ENCODE data around the gene TBCD.

TBCD gene

DNA sequence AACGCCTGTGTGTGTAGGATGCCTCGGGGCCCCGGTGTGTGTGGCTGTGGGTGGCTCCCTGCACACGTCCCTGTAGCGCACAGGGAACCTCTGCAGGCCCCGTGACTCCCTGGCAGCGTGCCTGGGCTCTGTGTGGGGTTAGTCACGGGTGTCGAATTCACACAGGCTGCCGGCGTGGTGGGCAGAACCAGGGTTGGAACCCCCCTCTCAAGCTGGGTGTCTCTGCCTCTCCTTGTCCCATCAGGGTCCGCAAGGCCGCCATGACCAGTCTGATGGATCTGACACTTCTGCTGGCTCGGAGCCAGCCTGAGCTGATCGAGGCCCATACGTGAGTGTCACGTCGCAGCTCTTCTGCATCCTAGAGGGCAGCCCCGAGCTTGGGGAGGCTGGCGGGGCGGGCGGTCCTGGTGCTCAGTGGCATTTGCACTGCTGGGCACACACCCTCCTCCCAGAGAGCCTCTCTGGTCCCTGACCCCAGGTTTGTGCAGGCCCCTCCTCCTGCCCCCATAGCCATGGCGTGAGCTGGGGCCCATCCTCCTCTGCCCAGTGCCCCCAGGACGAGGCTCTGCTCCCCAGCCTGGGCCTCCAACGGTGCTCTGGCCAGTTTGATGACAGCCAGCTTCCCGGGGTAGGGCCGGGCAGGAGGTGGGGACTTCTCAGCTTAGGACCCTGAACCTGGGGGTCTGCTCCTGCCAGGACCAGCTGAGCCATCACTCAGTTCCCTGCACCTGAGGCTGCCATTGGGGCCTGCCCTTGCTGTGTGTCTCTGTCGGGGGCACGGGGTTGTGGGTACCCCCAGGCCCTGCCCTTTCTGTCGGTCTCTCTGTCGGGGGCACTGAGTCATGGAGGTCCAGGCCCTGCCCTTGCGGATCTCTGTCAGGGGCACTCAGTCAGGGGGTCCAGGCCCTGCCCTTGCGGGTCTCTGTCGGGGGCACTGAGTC, 176.1 kb downstream of the TBCD start:
- DNase-seq = no peak

GRCh38 chr17:82929011-82929622, 177.3 kb downstream of the TBCD start:
- DNase-seq = no peak

- DNase-seq = no peak
These were observed 177.8 kb downstream of the TBCD start for GRCh38 chr17:82929676-82930042.

DNA sequence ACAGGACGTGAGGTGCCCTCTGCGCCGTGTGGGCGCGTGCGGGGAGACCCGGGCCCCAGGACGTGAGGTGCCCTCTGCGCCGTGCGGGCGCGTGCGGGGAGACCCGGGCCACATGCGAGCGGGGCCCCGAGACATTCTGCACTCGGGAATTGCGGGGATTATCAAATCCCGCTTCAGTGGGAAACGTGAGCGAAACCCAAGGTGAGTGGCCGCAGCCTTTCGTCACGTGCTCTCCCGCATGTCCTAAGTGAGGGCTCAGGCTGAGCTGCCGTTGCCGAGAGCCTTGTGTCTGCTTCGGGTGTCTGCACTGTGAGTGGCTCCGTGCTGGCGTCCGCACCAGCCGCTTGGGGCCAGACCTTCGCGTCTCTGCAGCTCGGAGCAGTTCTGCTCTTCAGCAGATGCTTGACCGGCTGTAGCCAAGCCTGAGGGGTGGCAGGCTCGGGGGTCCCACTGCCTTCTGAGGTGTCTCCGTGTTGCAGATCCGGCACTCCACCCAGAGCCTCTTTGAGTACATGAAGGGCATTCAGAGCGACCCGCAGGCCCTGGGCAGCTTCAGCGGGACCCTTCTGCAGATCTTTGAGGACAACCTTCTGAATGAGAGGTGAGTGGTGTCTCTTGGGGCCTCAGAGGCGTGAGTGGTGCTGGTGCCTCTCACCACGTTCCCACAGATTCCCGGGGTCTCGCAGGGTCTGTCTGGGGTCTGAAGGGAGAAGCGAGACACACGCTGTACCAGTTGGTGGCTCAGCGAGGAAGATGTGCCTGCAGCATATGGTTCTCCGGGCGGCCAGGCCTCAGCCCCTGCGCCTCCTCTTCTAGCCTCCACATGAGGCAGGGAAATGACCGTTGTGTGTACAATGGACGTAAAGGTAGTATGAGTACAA, 178.4 kb downstream of the TBCD start:
- DNase-seq = no peak

GRCh38 chr17:82930924-82931698, 179.2 kb downstream of the TBCD start:
- no peak for DNase-seq

DNA sequence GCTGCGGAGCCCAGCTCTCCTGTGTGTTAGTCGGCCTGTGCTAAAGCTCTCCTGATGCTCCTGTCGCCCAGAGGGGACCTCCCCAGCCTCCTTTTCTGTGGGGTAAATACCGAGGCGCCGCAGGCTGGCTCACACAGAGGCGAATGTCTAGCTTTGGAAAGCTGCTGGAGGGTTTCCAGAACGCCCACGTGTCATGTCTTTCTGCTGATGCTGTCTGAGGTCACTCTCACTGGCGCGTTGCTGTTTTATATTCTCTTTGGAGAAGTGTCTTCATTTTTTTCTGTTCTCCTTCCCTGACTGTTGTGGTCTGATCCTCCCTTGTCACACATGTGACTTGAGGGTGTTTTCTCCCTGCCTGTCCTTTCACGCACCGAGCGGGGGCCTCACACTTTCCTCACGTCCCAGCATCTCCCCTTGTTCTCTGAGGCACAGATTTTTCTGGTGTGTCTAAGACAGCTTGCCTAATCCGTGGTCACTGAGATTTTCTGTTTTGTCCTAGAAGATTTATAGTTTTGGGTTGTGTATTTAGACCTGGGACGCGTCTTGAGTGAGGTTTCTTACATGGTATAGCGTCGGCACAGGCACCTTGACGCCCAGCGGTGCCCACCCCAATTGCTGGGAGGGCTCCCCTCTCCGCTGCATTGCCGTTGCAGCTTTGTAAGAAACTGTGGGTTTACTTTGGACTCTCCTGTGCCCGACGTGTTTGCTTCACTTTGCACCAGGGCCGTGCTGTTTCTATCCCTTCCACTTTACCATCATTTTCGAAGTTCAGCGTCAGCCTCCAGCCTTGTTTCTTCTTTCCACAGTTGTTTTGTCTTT, 180.0 kb downstream of the TBCD start:
- no peak for DNase-seq

GRCh38 chr17:82932518-82933310, 180.8 kb downstream of the TBCD start:
- no peak for DNase-seq

DNA sequence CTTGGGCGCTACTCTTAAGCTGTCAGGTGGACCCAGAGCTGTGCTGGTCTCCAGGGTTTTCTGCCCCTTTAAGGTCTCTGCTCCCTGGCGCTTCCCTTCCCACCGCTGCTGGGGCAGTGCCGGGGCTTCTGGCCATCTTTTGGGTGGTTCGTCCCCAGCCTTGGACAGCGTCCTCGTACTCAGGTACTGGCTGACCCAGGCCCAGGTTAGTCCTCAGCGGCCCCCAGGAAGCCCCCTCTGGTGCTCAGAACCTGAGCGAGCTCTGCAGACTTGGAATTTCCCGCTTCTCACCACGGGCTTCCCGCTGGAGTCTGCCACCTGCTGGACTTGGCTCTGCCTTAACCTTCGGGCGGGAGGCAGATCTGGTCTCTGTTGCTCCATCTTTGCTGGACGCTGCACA, 182.0 kb downstream of the TBCD start:
- DNase-seq = no peak

DNA sequence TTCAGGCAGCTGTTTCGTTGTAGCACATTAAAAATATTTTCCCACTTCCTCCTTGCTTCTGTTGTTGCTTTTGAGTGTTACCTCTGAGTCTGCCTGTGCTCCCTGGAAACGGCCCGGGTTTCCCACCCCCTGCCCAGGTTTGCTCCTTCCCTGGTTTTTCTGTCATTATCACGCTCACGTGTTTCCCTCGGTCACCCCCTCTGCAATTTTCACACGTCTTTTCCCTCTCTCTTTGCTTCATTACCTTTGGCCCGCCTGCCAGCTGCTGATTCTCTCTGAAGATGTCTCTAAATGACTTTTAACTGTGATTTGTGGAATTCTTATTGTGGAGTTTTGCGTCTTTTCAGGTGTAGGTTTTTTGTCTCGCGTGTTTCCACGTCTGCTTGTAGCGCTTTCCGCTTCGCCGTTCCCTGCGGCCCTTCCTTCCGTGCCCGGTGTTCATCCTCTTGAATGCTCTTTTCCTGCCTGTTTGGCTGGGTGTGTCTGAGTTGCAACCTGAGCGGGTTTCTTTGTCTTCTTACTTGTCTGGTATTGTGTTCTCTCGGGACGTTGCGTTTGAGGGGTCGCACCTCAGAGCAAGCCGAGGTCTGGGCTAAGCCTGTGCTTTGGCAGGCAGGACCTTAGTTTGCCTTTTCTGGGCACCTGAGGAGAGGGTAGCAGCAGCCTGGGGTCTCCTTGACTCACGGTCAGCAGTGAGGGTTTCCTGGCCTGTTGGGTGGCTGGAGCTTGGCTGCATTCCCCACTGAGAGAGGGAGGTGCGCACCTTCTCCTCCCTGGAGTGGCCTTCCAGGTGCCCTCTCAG, 184.3 kb downstream of the TBCD start:
- no peak for DNase-seq

DNA sequence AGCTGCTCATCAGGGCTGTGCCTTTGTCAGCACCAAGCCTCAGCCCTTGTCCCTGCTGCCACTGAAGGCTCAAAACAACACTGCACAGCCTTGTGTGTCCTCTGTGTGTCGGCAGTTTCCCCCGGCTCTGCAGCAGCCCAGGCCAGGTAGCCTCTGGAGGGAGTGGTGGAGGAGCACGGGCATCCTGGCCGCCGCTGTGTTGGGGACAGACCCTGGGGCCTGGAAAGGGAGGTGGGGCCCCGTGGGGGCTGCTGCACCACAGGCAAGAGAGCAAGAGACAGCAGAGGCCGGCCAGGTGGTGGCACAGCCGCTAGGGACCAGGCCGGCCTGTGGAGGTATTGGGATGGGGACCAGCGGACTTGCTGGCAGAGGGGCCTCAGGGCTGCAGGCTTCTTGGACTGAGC, 184.9 kb downstream of the TBCD start:
- no peak for DNase-seq

DNA sequence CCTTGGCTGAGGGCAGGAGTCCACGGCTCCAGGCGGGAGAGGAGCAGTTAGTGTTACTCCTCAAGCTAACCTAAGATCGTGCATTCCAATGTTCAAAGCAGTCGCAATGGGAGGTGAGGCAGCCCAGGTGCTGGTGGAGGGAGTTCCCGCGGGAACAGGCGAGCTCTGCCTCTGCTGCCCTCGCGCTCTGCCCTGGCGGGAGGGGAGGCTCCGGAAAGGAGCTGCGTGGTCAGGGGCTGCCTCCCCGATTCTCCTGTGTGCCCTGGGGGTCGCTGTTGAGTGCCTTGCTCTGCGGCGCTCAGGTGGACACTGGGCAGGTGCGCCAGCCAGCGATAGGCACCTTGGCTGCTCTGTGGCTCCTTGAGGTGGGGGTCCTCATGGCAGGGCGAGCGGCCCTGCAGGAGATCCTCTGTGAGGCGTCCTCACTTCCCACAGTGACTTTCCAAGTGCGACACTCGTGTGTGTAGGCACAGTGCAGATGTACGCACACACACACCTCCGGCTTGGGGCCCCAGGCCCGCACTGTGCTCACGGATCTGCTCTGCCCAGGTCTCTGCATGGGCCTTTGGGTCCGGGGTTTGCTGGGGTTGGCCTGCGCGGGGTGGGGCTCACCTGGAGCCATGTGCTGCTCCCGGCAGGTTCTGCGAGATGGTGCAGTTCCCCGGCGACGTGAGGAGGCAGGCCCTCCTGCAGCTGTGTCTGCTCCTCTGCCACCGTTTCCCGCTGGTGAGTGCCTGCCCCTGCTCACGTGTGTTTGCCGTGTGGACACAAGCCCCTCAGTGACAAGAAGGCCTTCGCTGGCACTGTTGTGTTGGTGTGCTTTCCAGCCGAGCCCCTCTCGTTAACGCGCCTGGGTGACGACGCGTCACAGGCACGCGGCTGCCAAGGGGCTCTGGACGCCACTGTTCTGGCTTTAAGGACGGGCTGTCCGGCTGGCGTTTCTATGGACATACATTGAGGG, 185.8 kb downstream of the TBCD start:
- DNase-seq = no peak

DNA sequence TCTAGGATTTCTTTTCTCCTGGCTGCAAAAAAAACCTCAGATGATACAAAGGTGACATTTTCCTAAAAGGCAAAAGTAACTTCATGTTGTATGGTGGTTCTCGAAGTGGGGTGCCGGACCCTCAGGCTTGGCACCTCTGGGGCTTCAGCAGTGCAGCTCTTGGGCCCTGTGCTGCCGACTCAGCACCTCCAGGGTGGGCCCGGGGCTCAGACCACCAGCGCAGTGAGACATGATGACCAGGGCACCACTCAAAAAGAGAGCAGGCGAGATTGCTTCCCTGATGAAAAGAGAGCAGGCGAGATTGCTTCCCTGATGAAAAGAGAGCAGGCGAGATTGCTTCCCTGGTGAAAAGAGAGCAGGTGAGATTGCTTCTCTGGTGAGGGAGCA, 186.6 kb downstream of the TBCD start:
- DNase-seq = no peak

GRCh38 chr17:82938873-82939620, 187.2 kb downstream of the TBCD start:
- no peak for DNase-seq

GRCh38 chr17:82939621-82940135, 187.8 kb downstream of the TBCD start:
- DNase-seq = no peak

- DNase-seq = no peak
These were observed 188.6 kb downstream of the TBCD start for GRCh38 chr17:82940226-82941020.

GRCh38 chr17:82941021-82942001, 189.4 kb downstream of the TBCD start:
- DNase-seq = no peak
